DMS153 treated with DMSO at 0.1 percent for 48 hours (cell line): ENCODE results near the gene LNX1.
A peak's percentile ranks its signal among the peaks of the same experiment; 100 is the strongest.

ENCODE experiments used
- DNase-seq: peaks from one replicate; lab custom pipeline; 2025; ENCODE audit not compliant: unreplicated experiment; lab: John Stamatoyannopoulos, UW

The LNX1 gene

DNA sequence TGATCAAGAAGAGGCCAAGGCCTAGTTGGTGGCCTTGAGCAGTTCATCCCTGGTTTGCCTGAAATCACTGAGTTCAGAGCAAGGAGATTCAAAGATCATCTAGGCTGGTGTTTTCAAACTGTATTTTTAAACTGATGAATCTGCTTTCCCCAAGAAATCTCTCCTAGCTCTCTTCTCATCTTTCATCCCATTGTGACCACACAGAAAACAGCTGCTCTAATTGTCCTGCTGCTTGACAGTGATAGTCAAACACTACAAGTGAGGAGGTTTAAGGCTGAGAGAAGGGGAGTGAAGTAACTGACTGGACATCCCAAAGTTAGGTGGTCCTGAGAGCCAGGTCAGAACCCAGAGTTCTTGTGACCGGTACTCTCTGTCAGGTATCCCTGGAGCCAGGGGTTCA, 91.5 kb downstream of the LNX1 start:
- no peak for DNase-seq

- DNase-seq, result no peak
Measured at GRCh38 chr4:53498706-53499105, 92.6 kb downstream of the LNX1 start.

- DNase-seq, result no peak
Measured at GRCh38 chr4:53497487-53498244, 93.6 kb downstream of the LNX1 start.

DNA sequence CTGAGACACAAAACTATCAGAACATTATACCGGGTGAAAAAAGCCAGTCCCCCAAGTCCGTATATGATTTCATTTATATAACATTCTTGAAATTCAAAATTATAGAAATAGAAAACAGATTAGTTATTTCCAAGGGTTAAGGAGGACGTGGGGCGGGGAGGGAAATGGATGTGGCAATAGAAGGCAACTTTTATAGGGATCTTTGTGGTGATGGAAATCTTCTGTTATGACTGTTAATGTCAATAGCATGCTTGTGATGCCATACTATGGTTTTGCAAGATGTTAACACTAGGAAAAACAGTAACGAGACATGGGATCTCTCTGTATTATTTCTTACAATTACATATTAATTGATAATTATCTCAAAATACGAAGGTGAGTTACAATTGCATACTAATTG, 96.4 kb downstream of the LNX1 start:
- DNase-seq, result no peak

GRCh38 chr4:53490965-53491622, 100.2 kb downstream of the LNX1 start:
- DNase-seq, result peak; percentile 33

DNA sequence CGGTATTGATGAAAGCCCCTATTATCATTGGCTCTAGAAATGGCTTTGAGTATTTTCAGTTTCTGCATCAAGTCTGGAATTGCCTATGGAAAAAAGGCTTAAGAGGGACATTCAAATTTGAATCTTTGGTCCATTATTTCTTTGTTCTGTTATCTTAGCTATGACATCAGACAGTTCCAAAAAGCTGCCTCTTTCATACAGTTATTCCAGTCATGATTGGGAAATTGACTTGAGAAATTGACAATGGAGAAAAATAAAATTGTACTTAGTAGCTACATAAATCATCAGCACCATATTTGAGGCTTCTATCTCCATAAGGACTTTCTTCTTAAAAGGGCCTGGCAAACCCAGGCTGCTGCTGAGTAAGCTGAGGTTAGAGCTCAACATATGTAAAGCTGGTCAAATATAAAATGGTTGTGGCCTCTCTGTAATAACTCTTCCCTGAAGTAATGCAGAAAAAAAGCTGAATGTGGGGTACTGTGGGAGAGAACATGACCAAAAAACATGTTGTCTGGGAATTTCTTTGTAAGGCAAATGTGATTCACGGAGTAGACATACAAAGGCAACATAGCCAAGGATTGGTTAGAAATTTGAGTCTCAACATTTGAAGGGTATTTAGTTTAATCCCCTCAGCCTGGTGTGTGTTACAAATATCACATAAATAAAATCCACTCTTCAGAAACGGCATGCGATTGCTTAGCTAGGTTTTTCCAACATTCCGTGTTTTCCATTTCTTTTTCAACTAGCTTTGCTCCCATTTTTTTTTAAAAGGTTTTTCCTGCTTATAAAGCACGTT, 100.9 kb downstream of the LNX1 start:
- DNase-seq, result no peak

GRCh38 chr4:53489279-53489889, 101.9 kb downstream of the LNX1 start:
- DNase-seq, result no peak

- DNase-seq, result no peak
Measured at GRCh38 chr4:53487766-53488165, 103.5 kb downstream of the LNX1 start.

- no peak for DNase-seq
Measured at GRCh38 chr4:53485658-53486040, 105.6 kb downstream of the LNX1 start.

- no peak for DNase-seq
Measured at GRCh38 chr4:53484911-53485657, 106.2 kb downstream of the LNX1 start.

DNA sequence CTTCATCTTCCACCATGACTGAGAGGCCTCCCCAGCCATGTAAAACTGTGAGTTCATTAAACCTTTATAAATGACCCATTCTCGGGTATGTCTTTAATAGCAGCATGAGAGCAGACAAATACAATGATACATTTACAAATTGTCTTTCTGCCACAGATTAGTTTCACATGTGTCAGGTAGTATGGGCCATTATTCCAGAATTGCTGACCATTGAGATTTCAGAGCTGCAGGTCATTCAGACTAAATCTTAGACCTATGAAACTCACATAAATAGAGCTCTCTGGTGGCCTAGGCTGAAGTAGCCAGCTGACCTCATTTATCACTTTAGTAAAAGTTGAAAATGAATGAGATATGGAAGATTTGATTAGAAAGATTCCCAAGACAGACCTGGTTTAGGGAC, 108.0 kb downstream of the LNX1 start:
- no peak for DNase-seq

GRCh38 chr4:53481586-53481985, 109.7 kb downstream of the LNX1 start:
- DNase-seq, result no peak

- no peak for DNase-seq
Measured at GRCh38 chr4:53480909-53481308, 110.4 kb downstream of the LNX1 start.

DNA sequence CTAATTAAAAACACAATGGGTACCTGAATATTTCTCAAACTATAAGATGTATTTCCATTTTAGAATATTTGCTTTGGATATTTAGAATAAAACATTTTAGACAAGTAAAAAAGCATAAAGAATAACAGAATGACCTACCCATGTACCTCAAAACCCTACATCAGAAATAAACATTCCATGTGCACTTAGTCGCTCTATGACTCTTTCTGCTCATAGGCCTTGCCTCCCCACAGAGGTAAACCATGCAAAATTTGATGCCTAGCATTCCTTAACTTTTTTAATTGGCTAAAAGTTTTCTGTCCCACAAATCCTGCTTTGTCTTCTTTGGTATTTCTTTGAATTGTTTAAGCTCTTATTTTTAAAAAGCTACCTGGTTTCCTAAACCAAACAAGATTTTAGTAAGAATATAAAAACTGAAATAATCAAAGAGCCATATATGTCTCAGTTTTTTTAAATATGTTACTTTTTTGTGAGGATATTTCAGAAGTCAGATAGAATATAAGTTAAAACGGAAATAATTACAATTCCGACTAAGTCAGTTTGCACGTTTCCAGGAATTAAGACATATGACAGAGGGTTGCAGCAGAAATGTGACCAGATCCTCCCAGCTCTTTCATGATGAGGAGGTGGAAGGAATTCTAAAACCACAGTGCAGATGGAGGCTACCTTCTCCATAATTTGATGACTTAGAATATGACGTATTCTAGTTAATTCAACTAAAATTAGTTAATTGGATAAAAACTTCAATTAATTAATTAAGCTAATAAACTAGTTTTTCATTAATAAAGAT, 111.4 kb downstream of the LNX1 start:
- DNase-seq, result no peak

DNA sequence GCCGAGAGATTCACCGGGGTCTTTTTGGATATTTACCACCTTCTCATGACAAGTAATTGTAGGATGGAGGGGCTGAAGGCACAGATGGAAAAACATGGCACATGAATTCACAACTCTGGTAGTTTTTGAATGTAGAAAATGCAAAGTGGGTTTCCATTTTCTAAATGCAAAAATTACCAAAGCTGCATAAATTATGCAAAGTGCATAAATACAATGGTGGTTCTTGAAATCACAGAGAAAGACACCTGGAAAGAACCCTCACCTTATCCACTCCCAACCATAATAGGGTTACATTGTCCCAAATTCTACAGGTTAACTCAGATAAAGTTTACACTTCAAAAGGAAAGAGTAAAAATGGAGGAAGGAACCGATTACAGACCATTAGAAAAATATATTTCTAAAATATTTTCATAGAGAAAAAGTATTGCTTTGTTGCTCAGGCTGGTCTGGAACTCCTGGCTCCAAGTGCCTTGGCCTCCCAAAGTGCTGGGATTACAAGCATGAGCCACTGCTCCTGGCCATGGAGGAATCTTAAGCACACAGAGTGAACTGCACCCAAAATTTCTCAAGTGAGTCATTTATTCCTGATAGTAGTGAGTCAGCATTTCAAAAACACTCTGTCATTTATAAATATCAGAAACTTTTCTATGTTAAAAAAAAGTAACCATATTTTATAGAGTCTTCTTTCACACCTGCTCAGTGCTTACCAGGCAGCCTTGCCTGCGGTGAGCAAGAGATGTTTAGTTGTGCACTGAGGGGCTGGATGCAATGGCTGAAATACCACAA, 112.4 kb downstream of the LNX1 start:
- DNase-seq, result no peak

GRCh38 chr4:53477636-53478035, 113.7 kb downstream of the LNX1 start:
- DNase-seq, result no peak

DNA sequence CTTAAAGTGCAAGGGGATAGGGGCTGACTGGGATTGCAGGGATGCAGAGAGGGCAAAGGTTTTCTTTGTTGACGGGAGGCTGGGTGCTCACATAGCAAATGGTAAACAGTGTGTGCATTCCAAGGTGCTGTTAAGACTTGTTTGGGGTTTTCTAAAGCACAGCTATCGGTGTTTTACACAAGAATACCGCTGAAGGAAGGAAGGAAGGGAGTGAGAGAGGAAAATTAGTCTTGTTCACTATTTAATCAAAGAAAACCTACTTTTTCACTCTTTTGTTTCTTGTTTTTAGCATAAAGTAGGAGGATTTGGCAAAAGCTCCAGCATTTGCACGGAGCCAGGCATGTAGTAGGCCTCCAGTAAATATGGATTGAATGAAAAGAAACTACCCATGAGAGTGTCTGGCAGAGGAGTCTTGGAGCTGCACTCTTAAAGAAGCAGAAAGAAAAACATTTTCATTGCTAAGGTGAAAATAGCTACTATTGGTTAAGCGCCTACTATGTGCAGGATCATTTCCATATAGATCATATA, 114.2 kb downstream of the LNX1 start:
- no peak for DNase-seq

DNA sequence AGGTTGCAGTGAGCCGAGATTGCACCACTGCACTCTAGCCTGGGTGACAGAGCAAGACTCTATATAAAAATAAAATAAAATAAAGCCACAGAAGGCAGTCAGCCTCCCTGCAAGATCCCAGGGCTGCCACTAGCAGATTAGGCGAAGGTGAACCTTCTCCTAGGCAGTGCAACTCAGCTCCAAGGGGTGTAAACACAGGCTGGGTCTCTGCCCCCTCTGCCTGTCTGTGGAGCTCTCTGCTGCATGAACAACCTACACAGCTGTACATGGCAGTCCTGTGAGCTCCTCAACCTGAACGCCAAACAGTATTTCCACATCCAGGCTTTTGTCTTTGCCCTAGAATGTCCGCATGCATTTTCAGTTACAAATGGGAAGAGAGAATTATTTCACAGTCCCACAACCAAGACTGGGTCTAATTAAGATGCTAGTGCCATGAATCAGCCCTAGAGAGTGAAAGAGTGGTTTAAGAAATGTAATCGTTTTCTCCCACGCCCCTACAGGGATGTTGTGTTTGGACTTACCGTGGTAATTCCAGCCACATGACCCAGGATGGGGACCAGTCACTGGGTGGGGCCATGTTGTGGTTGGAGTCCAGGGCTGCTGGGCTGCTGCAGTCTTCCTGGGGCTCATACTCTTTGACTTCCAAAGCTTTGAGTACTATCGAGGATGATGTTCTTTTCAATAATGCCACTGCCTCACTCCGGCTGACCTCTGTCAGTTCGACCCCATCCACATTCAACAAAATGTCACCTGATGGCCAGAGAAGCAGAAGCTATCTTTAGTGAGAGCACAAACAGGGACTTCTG, 114.9 kb downstream of the LNX1 start:
- DNase-seq, result no peak
